Measurements from ENCODE around the gene BCO1. TPM values are rescaled to one million over a fixed set of nuclear protein-coding genes. Genes with fewer than 3 reads are reported as not detected.

The BCO1 gene
- total and polyA plus RNA-seq, 3 donors from 2014 or later = 0.62 to 1.2 (median 0.87) TPM

GRCh38 chr16:81263470-81264220 is 25.2 kb downstream of the BCO1 start:
- intact Hi-C loops (cut with DNase I; ENCODE audit: low total_unique reads) = no loop called here
- peak; percentile 68 for DNase-seq
- WGBS, 2 donors = 37 to 51% methylated on average over 11 of the region's 11 CpGs

DNA sequence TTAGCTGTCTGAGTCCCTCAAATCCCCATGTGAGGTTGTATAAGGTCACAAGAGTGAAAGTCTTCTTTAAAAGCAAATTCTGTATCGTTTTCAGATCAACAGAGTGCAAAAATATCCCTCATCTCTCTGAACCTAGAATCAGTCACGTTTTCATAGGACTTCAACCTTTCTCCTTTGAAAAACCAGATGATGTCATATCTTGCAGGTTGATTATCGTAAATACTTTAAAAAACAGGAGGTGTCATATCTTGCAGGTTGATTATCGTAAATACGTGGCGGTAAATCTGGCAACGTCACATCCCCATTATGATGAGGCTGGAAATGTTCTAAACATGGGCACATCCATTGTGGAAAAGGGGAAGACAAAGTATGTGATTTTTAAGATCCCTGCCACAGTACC is 25.9 kb downstream of the BCO1 start:
- no peak for DNase-seq
- Histone ChIP-seq H3K36me3 (ENCODE audit: low read depth, missing control alignments) (no peaks in the 10 kb centered on the region), H3K27me3 (no peaks in the 10 kb centered on the region), H3K4me1 (peaks cover 8% of the 10 kb centered on the region), H3K27ac (no peak overlapping the region), H3K4me3 (no peak overlapping the region), H3K9me3 (no peaks in the 10 kb centered on the region)
- TF ChIP-seq, protein P1, sequence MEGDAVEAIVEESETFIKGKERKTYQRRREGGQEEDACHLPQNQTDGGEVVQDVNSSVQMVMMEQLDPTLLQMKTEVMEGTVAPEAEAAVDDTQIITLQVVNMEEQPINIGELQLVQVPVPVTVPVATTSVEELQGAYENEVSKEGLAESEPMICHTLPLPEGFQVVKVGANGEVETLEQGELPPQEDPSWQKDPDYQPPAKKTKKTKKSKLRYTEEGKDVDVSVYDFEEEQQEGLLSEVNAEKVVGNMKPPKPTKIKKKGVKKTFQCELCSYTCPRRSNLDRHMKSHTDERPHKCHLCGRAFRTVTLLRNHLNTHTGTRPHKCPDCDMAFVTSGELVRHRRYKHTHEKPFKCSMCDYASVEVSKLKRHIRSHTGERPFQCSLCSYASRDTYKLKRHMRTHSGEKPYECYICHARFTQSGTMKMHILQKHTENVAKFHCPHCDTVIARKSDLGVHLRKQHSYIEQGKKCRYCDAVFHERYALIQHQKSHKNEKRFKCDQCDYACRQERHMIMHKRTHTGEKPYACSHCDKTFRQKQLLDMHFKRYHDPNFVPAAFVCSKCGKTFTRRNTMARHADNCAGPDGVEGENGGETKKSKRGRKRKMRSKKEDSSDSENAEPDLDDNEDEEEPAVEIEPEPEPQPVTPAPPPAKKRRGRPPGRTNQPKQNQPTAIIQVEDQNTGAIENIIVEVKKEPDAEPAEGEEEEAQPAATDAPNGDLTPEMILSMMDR (IDR thresholded peaks at IDR 0.05) = no peak
- no peak for TF ChIP-seq POLR2A (IDR thresholded peaks at IDR 0.05)
- intact Hi-C loops (cut with DNase I; ENCODE audit: low total_unique reads) = no loop called here
- WGBS, 2 donors = 78 to 81% methylated on average over 7 of the region's 7 CpGs

More at GRCh38 chr16:81263470-81264220, 25.2 kb downstream of the BCO1 start:
- no peak overlapping the region for H3K4me3 ChIP-seq
- no peaks in the 10 kb centered on the region for H3K27me3 ChIP-seq
- no peaks in the 10 kb centered on the region for H3K9me3 ChIP-seq
- no peak for TF ChIP-seq POLR2A (IDR thresholded peaks at IDR 0.05)
- TF ChIP-seq, protein P1 (IDR thresholded peaks at IDR 0.05) = no peak
- no peaks in the 10 kb centered on the region for H3K36me3 ChIP-seq (ENCODE audit: low read depth, missing control alignments)
- peaks cover 8% of the 10 kb centered on the region for H3K4me1 ChIP-seq
- no peak overlapping the region for H3K27ac ChIP-seq

DNA sequence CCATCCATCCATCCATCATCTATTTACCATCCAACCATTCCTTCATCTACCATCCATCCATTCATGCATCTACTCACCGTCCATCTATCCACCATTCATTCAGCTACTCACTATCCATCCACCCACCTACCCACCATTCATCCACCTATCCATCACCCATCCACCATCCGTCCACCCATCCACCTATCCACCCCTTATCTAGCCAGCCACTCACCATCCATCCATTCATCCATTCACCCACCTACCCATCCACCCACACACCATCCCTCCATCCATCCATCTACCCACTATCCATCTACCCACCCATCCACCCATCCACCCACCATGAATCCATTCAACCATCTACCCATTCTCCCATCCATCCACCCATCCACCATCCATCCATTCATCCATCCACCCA is 26.6 kb downstream of the BCO1 start:
- DNase-seq = no peak
- no peak overlapping the region for H3K4me3 ChIP-seq
- no peaks in the 10 kb centered on the region for H3K27me3 ChIP-seq
- intact Hi-C loops (cut with DNase I; ENCODE audit: low total_unique reads) = no loop called here
- WGBS, 2 donors = 97 to 98% methylated on average over 2 of the region's 2 CpGs
- H3K9me3 ChIP-seq = no peaks in the 10 kb centered on the region
- no peak for TF ChIP-seq POLR2A (IDR thresholded peaks at IDR 0.05)
- TF ChIP-seq, protein P1 (IDR thresholded peaks at IDR 0.05) = no peak
- no peak overlapping the region for H3K27ac ChIP-seq
- no peaks in the 10 kb centered on the region for H3K36me3 ChIP-seq (ENCODE audit: low read depth, missing control alignments)
- H3K4me1 ChIP-seq = peaks cover 8% of the 10 kb centered on the region

GRCh38 chr16:81265658-81266451 is 27.4 kb downstream of the BCO1 start:
- peak; percentile 72 for DNase-seq
- Histone ChIP-seq H3K36me3 (ENCODE audit: low read depth, missing control alignments) (no peaks in the 10 kb centered on the region), H3K27ac (no peak overlapping the region), H3K4me3 (no peak overlapping the region), H3K27me3 (no peaks in the 10 kb centered on the region), H3K4me1 (peaks cover 8% of the 10 kb centered on the region), H3K9me3 (no peaks in the 10 kb centered on the region)
- intact Hi-C loops (cut with DNase I; ENCODE audit: low total_unique reads) = no loop called here
- no peak for TF ChIP-seq POLR2A (IDR thresholded peaks at IDR 0.05)
- TF ChIP-seq, protein P1 (IDR thresholded peaks at IDR 0.05) = no peak
- WGBS, 2 donors = 65 to 67% methylated on average over 5 of the region's 5 CpGs

Measured in testis (tissue), 3 donors.